Subcutaneous adipose tissue (tissue), 4 donors: Measurements from ENCODE around the gene CFP. TPM values are rescaled to one million over a fixed set of nuclear protein-coding genes. Genes with fewer than 3 reads are reported as not detected.

Experiments
- total RNA-seq, 4 donors: library from RNA; depleted of rRNA; stranded (reverse); fragments of >200 nt; gene quantifications; one replicate each; pipeline ENCODE4 v1.1.0, GENCODE V29; 2016
- TF ChIP-seq, protein P1 (sequence below): fragments of 450-650 bp; IDR thresholded peaks from one replicate; pipeline ENCODE4 v1.5.1; 2016; ENCODE audit warnings: low read depth, mild to moderate bottlenecking, control low read depth, antibody characterized with exemption, moderate library complexity

CFP gene
- total RNA-seq, 4 donors from 2014 or later, result 14.2 to 25.8 (median 22.0) TPM

DNA sequence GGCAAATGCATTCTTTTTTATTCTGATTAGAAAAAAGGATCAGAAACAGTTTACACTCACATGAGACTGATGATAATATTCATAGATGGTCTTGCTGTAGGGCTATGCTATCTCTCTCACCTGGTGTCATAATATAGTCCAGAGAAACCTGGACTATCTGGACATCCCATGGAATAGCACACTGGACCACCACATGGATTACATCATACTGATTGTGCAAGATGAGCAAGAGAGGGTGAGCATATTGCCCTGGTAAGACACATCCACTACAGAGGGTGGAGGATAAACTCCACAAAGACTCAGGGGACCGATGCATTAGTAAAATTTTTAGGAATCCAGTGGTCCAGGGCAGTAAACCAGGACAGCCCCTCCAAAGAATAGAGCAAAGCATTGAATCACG is 18.2 kb downstream of the CFP start:
- TF ChIP-seq, protein P1, sequence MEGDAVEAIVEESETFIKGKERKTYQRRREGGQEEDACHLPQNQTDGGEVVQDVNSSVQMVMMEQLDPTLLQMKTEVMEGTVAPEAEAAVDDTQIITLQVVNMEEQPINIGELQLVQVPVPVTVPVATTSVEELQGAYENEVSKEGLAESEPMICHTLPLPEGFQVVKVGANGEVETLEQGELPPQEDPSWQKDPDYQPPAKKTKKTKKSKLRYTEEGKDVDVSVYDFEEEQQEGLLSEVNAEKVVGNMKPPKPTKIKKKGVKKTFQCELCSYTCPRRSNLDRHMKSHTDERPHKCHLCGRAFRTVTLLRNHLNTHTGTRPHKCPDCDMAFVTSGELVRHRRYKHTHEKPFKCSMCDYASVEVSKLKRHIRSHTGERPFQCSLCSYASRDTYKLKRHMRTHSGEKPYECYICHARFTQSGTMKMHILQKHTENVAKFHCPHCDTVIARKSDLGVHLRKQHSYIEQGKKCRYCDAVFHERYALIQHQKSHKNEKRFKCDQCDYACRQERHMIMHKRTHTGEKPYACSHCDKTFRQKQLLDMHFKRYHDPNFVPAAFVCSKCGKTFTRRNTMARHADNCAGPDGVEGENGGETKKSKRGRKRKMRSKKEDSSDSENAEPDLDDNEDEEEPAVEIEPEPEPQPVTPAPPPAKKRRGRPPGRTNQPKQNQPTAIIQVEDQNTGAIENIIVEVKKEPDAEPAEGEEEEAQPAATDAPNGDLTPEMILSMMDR, result no peak

DNA sequence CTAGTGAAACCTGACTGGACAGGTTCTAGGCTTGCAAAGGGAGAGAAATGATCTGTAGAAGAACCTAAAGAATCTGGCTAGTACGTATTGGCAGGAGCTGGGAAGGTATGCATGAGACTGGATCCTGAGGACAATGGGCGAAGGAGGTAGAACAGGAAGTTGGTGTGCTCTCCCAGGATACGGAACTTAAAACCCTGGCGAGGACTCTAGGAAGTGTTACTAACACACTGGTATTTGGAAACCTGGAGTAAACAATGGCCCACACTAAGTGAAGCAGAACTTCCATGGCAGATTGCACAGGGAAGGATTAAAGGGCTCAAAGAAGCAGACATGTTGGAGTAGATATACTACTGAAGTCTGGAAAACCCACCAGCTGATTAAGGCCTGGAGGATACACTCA is 19.2 kb downstream of the CFP start:
- TF ChIP-seq, protein P1, result no peak

DNA sequence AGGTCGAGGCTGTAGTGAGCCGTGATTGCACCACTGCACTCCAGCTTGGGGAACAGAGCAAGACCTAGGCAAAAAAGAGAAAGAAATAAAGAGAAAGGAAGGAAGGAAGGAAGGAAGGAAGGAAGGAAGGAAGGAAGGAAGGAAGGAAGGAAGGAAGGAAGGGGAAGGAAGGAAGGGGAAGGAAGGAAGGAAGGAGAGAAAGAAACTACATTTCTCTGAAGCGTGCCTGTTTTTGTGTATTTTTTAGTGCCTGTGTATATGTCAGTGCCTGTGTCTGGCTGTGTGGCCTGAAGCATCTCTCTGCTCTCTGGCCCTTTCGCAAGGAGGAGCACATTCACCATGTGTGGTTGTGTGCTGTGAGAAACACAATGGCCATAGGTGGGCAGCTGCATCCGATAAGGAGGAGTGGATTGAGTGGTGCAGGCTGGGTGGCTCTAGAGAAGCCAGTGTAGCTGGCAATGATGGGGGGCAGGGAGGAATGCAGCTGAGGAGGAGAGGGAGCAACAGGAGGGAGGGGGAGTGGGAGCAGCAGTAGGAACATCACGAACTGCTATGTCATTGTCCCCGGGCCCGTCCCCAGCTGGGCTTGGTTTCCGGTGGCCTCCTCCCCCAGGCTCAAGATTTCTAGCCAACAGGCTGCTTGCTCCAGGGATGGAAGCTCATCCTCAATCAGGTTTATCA is 21.5 kb downstream of the CFP start:
- TF ChIP-seq, protein P1, result no peak

DNA sequence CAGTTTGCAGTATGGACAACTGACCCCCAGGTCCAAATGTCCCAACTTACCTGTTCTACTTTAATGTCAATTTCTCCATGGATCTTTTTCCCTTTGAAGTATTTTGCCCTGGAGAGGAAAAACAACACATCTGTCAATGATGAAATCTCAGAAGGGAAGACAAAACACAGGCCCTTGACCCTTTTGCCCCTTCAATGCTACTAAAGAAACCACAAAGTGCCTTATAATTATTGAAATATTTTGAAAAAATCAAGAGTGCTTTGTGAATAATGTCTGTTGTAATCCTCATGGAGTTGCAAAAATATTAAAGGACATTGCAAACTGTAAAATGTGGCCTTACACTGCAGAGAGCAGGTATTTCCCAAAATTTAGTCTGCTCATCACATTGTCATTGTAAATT is 22.6 kb downstream of the CFP start:
- TF ChIP-seq, protein P1, result no peak

DNA sequence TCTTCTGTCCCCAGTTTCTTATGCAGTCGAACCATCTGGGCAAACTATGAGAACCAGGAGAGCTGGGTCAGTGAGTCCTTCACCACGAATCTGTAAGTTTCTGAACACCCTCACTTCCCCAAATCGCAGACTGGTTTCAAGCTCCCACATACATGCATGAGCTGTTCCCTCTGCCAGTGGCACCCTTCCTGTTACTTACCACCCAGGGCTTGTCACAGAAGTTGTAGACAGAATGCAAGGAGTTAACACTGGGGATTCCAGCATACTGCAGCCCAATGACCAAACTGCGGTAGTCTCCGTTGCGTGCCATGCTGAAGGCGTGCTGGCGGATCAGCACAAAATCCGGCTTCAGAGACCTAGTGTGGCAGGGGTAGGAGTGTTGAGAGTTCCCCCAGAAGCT is 24.7 kb downstream of the CFP start:
- TF ChIP-seq, protein P1, result no peak

DNA sequence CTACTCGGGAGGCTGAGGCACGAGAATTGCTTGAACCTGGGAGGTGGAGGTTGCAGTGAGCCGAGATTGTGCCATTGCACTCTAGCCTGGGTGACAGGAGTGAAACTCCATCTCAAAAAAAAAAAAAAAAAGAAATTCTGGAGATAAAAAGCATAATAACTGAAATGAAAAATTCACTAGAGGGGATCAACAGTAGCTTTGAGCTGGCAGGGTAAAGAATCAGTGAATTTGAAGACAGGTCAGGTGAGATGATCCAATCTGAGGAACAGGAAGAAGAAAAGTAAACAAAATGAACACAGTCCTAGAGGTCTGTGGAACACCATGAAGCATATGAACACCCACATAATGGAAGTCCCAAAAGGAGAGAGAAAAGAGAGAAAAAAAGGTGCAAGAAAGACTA is 32.5 kb downstream of the CFP start:
- TF ChIP-seq, protein P1, result no peak

DNA sequence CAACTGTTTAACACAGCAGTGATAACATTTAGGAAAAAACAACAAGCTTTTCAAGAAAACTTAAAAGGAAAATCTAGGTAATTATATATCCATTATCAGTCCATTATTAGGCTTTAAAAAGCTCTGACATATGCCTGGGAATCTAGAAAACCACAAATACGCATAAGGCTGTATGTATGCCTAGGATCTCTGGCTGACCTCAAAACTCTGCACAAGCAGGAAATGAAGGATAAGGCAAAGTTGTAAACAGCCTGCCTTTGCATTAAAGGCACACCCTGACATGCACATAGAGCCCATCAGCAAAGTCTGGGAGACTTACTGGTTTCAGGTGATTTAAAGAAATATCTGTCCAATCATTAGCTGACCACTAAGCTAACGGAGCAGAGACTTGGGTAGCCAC is 33.5 kb downstream of the CFP start:
- TF ChIP-seq, protein P1, result no peak
